Suppressor macrophage (primary cell): ENCODE results near the gene SORBS1.

Source experiments
- DNase-seq, 4 experiments: peaks; one replicate each; pipeline ENCODE4 v3.0.0-alpha.2; 2020 to 2022

SORBS1 gene

GRCh38 chr10:95312257-95312656 lies 248.9 kb downstream of the SORBS1 start:
- DNase-seq = no peak

DNA sequence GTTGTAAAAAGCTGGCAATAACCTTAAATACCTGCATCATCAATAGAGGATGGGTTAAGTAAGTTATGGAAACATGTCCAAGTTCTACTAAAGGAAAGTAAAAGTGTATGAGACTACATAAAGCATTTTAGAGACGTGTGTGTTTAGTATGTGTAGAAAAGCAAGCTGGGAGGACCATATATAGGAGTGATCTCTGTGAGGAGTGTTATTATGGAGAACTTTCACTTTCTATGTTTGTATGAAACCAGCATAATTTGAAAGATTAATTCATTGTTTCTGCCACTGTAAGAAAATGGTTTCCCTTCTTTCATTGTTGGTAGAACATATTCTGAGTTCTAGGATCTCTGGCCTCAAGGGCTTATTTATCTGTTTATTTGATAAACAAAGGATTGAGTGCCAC lies 251.2 kb downstream of the SORBS1 start:
- DNase-seq = no peak

DNA sequence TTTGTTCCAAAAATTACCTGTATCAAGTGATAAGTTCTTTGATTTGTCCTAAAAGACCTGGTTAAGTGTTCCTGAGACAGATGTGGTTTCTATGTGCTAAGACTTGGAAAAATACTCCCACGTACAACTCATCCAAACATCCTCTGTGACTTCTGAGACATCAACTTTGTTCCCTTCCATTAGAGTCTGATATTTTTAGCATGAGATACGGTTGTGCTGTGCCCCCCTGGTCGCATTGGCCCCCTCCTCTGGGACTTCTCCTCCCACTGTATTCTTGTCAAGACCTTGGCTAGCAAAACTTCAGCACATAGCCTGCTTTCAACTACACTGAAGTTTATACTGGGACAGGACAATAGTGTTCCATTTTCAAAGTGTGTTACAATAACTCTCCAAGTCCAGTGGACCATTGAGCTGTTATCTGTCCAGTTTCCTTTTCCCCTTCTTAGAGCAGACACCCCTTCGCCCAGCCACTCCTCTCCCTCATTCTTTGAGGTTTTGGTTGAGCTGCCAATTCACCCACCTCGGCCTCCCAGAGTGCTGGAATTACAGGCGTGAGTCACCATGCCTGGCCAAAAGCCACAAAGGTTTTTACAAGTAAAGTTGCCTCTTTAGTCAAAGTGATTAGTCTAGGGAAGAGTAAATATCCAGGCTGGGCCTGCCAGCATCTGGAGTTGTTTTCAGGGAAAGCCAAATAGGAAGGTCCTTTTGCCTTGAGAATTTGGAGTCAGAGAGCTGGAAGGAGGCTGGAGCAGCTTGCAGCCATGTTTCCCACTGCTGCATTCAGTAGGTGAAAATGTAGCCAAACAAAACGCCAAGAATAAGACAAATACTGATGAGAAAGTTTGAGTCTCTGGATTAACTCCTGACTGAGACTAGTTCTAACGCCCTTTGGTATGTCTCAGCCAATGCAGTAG lies 252.5 kb downstream of the SORBS1 start:
- no peak for DNase-seq

- no peak for DNase-seq
Observed at GRCh38 chr10:95306851-95307250, 254.3 kb downstream of the SORBS1 start.

GRCh38 chr10:95306318-95306650 lies 254.9 kb downstream of the SORBS1 start:
- DNase-seq = no peak

DNA sequence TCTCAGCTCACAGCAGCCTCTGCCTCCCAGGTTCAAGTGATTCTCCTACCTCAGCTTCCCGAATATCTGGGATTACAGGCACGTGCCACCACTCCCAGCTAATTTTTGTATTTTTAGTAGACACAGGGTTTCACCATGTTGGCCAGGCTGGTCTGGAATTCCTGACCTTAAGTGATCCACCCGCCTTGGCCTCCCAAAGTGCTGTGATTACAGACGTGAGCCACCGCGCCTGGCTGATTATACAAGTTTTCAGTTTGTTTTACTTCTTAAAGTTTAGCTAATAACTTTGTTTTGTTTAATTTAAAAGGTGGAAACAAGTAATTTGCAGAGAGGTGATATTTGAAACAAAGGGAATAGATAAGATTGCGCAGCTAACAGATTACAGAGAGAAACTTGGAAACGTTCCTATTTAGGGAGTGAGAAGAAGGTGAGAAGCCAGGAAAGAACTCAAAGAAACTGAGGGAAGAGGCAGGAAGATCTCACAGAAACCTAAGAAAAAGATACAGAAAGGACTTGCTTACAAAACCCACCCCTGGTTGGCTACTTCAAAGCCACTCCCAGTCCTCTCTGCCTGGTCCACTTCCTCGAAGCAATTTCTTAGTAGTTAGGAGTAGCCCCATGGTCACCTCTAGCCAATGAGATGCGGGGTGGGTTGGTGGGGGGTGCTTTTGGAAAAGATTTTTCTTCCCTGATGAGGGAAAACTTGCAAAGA lies 255.4 kb downstream of the SORBS1 start:
- DNase-seq = no peak

DNA sequence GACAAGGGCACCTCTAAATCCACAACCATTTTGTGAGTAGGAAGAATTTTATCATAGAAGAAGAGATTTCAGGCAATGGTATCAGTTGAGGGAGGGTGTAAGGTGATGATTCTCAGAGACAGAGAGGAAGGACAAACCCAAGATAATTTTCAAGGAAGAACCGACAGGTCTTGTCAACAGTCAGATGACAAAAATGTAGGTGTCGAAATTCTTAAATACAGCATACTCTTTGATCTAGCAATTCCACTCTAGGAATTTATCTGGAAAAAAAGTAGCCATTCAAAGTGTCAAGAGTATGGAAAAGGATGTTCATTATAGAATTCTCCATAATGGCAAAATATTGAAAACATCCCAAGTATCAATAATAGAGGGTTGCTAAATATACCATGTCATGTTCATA lies 256.2 kb downstream of the SORBS1 start:
- DNase-seq = no peak

- no peak for DNase-seq
Observed at GRCh38 chr10:95304463-95304862, 256.7 kb downstream of the SORBS1 start.

- DNase-seq = no peak
Observed at GRCh38 chr10:95303950-95304349, 257.2 kb downstream of the SORBS1 start.

GRCh38 chr10:95303535-95303934 lies 257.6 kb downstream of the SORBS1 start:
- no peak for DNase-seq

GRCh38 chr10:95300022-95300539 lies 261.1 kb downstream of the SORBS1 start:
- DNase-seq = no peak

DNA sequence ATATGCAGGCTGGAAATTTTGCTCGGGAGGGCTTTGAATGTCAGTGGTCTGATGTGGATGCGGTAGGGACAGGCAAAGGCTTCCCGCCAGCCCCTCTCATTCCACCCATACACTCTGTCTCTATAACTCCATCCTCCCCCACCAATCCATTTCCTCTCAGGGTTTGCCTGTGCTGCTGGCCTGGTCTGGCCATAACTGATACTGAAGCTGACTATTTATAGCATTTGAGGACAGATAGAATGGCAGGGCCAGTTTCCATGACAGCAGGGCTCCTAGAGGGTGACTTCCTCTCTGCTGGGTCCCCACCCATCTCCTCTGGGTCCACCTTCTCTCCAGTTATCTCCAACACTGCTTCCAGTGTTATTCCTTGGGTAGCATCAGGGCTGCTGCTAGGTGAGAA lies 263.8 kb downstream of the SORBS1 start:
- no peak for DNase-seq

DNA sequence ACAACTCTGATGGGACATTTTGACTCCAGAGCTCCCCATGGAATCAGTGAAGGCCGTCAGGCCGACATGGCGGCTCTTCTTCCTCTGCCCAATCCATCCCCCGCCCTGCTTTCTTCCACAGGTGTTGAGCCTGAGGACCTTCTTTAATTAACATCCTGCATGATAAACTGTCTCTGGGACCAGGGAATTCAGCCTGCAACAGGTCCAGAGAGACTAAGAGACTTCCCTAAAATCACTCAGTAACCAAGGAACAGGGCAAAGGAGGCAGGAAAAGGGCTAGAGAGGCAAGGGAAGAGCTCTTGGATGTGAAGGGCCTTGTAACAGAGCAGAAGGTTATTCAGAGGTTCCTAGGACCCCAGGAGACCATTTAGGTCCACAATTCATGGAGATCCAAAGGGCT lies 264.4 kb downstream of the SORBS1 start:
- DNase-seq = no peak

GRCh38 chr10:95295031-95295755 lies 266.0 kb downstream of the SORBS1 start:
- DNase-seq = peak; percentile 17 to 47 (median 28)

- DNase-seq = no peak
Observed at GRCh38 chr10:95293631-95294030, 267.5 kb downstream of the SORBS1 start.

DNA sequence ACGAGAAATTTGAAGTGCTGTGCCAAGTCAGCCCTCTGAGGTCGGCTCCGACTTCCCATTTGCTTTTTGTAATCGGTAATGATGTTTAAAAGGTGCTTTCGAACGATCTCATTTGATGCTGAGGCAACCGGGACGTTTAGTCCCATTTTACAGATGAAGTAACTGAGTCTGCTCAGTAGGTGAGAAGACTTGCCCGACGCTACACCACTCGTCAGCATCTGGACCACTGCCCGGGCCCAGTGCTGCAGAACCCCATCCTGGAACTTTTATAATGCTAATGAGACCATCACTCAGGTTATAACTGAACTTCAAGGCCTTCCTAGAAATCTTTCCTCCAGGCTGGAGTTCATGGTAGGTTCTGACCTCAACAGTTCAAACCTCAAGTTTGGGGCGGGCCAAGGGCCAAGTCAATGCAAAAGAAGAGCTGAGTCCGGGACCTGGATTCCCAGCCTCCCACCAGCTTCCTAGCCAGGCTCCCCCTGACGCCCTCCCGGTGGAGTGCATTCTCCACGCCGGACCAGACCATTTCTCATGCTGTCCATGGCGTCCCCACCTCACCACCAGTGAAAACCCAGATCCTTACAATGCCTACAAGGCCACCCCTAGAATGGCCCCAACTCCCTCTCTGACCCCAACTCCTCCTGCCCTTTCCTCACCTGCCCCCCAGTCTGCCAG lies 269.7 kb downstream of the SORBS1 start:
- DNase-seq = no peak

- peak; percentile 11 to 69 (median 36) for DNase-seq
Observed at GRCh38 chr10:95290461-95291364, 270.5 kb downstream of the SORBS1 start, which contains the start of gene PDLIM1. Gene PDLIM1 (minus strand): TSS chr10:95291003. CDS start chr10:95290915, 88 bp downstream.

DNA sequence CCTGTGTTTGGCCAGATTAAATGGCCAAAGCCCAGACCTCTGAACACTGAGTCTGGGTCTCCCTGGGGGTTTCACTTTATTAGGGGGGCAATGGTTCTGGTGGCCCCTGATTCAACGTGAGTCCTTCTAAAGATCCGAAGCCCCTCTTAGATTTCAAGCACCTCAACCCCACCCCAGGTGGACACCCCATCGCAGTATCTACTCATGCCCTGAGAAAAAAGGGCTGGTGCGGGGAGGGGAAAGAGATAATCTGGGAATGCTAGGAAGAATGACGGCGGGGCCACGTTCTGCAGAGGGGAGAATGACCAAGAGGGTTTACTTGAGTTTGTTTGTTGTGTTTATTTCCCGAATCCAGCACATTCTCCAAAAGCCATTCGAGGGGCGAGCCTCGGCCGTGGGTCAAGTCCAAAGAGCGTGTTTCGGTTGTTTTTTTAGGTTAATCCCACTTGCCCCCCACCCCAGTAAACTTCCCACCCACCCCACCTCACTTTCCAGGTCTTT lies 271.2 kb downstream of the SORBS1 start:
- DNase-seq = no peak

DNA sequence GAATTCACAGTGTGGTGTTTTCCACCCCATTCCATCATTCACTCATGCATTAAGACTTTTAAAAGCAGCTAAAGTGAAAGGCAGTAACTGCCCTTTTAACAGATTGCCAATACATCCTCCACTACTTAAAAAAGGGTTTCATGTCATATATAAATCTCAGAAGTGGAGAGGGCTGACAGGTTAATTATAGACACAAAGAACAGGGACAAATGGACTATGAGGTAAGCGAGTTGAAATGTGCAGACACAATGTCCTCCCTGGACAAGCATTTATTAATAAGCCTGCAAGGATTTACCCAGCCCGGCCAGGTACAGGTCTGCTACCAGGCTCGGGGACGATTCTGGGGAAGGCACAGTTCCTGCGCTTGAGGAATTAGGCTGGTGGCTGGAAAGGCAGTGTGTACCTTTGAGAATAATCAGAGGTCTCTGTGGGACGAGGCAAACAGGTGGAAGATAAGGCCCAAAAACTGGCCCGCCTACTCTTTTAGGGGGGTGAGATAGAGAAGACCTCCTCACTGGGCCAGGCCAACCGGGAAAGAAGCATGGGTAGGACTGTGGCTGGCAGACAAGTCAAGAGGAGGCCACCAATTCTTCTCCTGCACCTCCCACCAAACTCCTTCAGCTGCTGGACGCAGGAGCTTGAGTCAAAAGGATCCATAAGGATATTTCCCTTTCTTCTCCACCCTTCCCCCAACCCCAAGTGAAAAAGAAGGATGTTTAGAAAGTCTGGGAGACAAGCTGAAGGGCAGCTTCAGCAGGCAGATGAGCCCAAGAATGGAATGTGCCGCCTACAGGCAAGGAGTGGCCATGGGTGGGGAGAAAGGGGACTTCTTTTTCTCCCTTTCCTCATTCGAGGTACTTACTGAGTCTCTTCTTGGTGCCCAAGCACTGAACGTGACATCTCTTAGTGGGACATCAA lies 271.9 kb downstream of the SORBS1 start:
- DNase-seq = no peak

GRCh38 chr10:95288303-95288702 lies 272.9 kb downstream of the SORBS1 start:
- DNase-seq = no peak
